IMR-90 (cell line): ENCODE results near the gene TCF12. TPM values are rescaled to one million over a fixed set of nuclear protein-coding genes. Genes with fewer than 3 reads are reported as not detected.

Source experiments
- ATAC-seq: fragments of 200-7000 bp; cut with Tn5 transposase; 2 replicates; pipeline ENCODE4 v1.9.1; 2020; ENCODE audit warnings: low read depth, mild to moderate bottlenecking, moderate library complexity
- BruUV-seq: library from RNA; stranded (reverse); fragments of 400-500 nt; replicated peaks from 2 replicates; lab custom pipeline; 2021; lab: Mats Ljungman, UMichigan
- CTCF ChIA-PET: fragments of 300-600 bp; formaldehyde crosslinking; extraction: SDS; loops from one replicate; lab custom pipeline; 2021; ENCODE audit warnings: antibody characterized with exemption; lab: Yijun Ruan, JAX
- POLR2A ChIA-PET: fragments of 300-600 bp; sonication (Branson Sonifier 250); formaldehyde crosslinking; loops from one replicate; lab custom pipeline; 2022; ENCODE audit warnings: antibody characterized with exemption; ENCODE audit not compliant: unreplicated experiment; lab: Charles Lee
- DNase-seq: peaks from one replicate; pipeline ENCODE4 v3.0.0; 2013
- H2AFZ ChIP-seq: replicated peaks from 2 replicates; pipeline ENCODE3; 2013; ENCODE audit warnings: low read length, mild to moderate bottlenecking; ENCODE audit not compliant: poor library complexity
- H2AK5ac ChIP-seq: 2 replicates; pipeline ENCODE4 v1.6.1; 2013; ENCODE audit warnings: low read depth, low read length, inconsistent platforms
- H2AK9ac ChIP-seq: replicated peaks from 2 replicates; pipeline ENCODE3; 2013; ENCODE audit warnings: mild to moderate bottlenecking, low read depth, low read length, moderate library complexity; ENCODE audit not compliant: poor library complexity
- H2BK120ac ChIP-seq: 2 replicates; pipeline ENCODE4 v1.6.1; 2013; ENCODE audit warnings: low read depth, low read length, inconsistent platforms
- H2BK15ac ChIP-seq: 3 replicates; pipeline ENCODE4 v1.6.1; 2013; ENCODE audit warnings: low read depth, low read length, inconsistent platforms
- H2BK20ac ChIP-seq: 2 replicates; pipeline ENCODE4 v1.6.1; 2013; ENCODE audit warnings: low read depth, mild to moderate bottlenecking, inconsistent platforms, low read length, moderate library complexity
- H2BK5ac ChIP-seq: 2 replicates; pipeline ENCODE4 v1.6.1; 2013; ENCODE audit warnings: mild to moderate bottlenecking, low read depth, low read length, inconsistent platforms; ENCODE audit not compliant: poor library complexity, severe bottlenecking
- H3K14ac ChIP-seq: replicated peaks from 2 replicates; pipeline ENCODE4 v1.6.1; 2013; ENCODE audit warnings: low read depth, low read length, inconsistent platforms
- H3K18ac ChIP-seq: 2 replicates; pipeline ENCODE4 v1.6.1; 2013; ENCODE audit warnings: low read depth, low read length, control low read depth
- H3K23ac ChIP-seq: 2 replicates; pipeline ENCODE4 v1.6.1; 2013; ENCODE audit warnings: low read depth, low read length, inconsistent platforms
- H3K27ac ChIP-seq: 2 replicates; pipeline ENCODE4 v1.5.1; 2013; ENCODE audit warnings: mild to moderate bottlenecking, control low read depth, low read length; ENCODE audit not compliant: insufficient read depth
- H3K27me3 ChIP-seq: 2 replicates; pipeline ENCODE4 v1.6.1; 2013; ENCODE audit warnings: low read length; ENCODE audit not compliant: control insufficient read depth, insufficient read depth
- H3K36me3 ChIP-seq: 2 replicates; pipeline ENCODE4 v1.6.1; 2013; ENCODE audit warnings: low read length, mixed read lengths; ENCODE audit not compliant: control insufficient read depth, insufficient read depth
- H3K4ac ChIP-seq: 2 replicates; pipeline ENCODE4 v1.6.1; 2013; ENCODE audit warnings: low read depth, low read length, inconsistent platforms
- H3K4me1 ChIP-seq: 2 replicates; pipeline ENCODE4 v1.6.1; 2013; ENCODE audit warnings: low read length, mixed read lengths; ENCODE audit not compliant: control insufficient read depth, insufficient read depth
- H3K4me2 ChIP-seq: 2 replicates; pipeline ENCODE4 v1.6.1; 2013; ENCODE audit warnings: low read depth, mild to moderate bottlenecking, control low read depth, low read length, moderate library complexity
- H3K4me3 ChIP-seq: 2 replicates; pipeline ENCODE4 v1.5.1; 2013; ENCODE audit warnings: low read depth, mild to moderate bottlenecking, control low read depth, low read length, moderate library complexity; ENCODE audit not compliant: insufficient read depth
- H3K56ac ChIP-seq: 2 replicates; pipeline ENCODE4 v1.6.1; 2013; ENCODE audit warnings: low read length, inconsistent platforms; ENCODE audit not compliant: insufficient read depth; ENCODE audit errors: extremely low read depth
- H3K79me1 ChIP-seq, 2 experiments: 2 replicates each; pipeline ENCODE4 v1.6.1; 2013; ENCODE audit warnings: low read length in 2 of 2, inconsistent platforms in 1 of 2, low read depth in 1 of 2
- H3K9ac ChIP-seq: 2 replicates; pipeline ENCODE4 v1.6.1; 2013; ENCODE audit warnings: low read depth, low read length, control low read depth
- H3K9me1 ChIP-seq: 2 replicates; pipeline ENCODE4 v1.6.1; 2013; ENCODE audit warnings: low read length, inconsistent platforms; ENCODE audit not compliant: insufficient read depth
- H3K9me3 ChIP-seq: 2 replicates; pipeline ENCODE4 v1.6.1; 2013; ENCODE audit warnings: low read length; ENCODE audit not compliant: control insufficient read depth, insufficient read depth
- H4K20me1 ChIP-seq: 2 replicates; pipeline ENCODE4 v1.6.1; 2013; ENCODE audit warnings: low read length, inconsistent platforms; ENCODE audit not compliant: insufficient read depth
- H4K5ac ChIP-seq: 2 replicates; pipeline ENCODE4 v1.6.1; 2013; ENCODE audit warnings: mild to moderate bottlenecking, low read depth, low read length, control low read depth
- H4K8ac ChIP-seq, 2 experiments: 2 replicates each; pipeline ENCODE4 v1.6.1; 2013; ENCODE audit warnings: low read depth in 2 of 2, low read length in 2 of 2, control low read depth in 1 of 2, inconsistent platforms in 1 of 2
- H4K91ac ChIP-seq: 2 replicates; pipeline ENCODE4 v1.6.1; 2013; ENCODE audit warnings: low read depth, low read length, inconsistent platforms; ENCODE audit not compliant: insufficient read depth
- BHLHE40 ChIP-seq: fragments of 150-350 bp; IDR thresholded peaks from 2 replicates; pipeline ENCODE4 v1.6.1; 2016; ENCODE audit warnings: mild to moderate bottlenecking, low read depth, low read length
- CEBPB ChIP-seq: IDR thresholded peaks from 2 replicates; pipeline ENCODE4 v1.6.1; 2012; ENCODE audit warnings: low read depth, low read length, improper control_type of control experiment
- CHD1 ChIP-seq: IDR thresholded peaks from 2 replicates; pipeline ENCODE4 v1.6.1; 2012; ENCODE audit warnings: low read depth, low read length, improper control_type of control experiment
- CTCF ChIP-seq: conservative IDR thresholded peaks from 2 replicates; pipeline ENCODE4 v1.5.1; 2012; ENCODE audit warnings: mild to moderate bottlenecking, low read depth, low read length, improper control_type of control experiment
- ELK1 ChIP-seq: fragments of 150-350 bp; IDR thresholded peaks from 2 replicates; pipeline ENCODE4 v1.6.1; 2016; ENCODE audit warnings: low read depth, mild to moderate bottlenecking, low read length, moderate library complexity, borderline replicate concordance
- FOS ChIP-seq: fragments of 150-350 bp; IDR thresholded peaks from 2 replicates; pipeline ENCODE4 v1.6.1; 2016; ENCODE audit warnings: low read depth, low read length
- MAFK ChIP-seq: IDR thresholded peaks from 2 replicates; pipeline ENCODE4 v1.6.1; 2012; ENCODE audit warnings: low read depth, low read length, improper control_type of control experiment
- MXI1 ChIP-seq: IDR thresholded peaks from 2 replicates; pipeline ENCODE4 v1.6.1; 2012; ENCODE audit warnings: low read depth, mild to moderate bottlenecking, low read length, moderate library complexity, borderline replicate concordance
- NFE2L2 ChIP-seq: fragments of 150-350 bp; IDR thresholded peaks from 2 replicates; pipeline ENCODE4 v1.6.1; 2016; ENCODE audit warnings: low read depth, mild to moderate bottlenecking, low read length
- POLR2A ChIP-seq: IDR thresholded peaks from 2 replicates; pipeline ENCODE4 v1.6.1; 2012; ENCODE audit warnings: mild to moderate bottlenecking, low read depth, low read length
- RAD21 ChIP-seq: IDR thresholded peaks from 2 replicates; pipeline ENCODE4 v1.6.1; 2012; ENCODE audit warnings: low read length, improper control_type of control experiment
- RFX5 ChIP-seq: IDR thresholded peaks from 2 replicates; pipeline ENCODE4 v1.8.0; 2012; ENCODE audit warnings: low read depth, mild to moderate bottlenecking, low read length, moderate library complexity
- SMC3 ChIP-seq: fragments of 150-350 bp; IDR thresholded peaks from 2 replicates; pipeline ENCODE4 v1.6.1; 2016; ENCODE audit warnings: low read depth, mild to moderate bottlenecking, antibody characterized with exemption, low read length, moderate library complexity
- WGBS, 2 experiments: methylation state at CpG; one replicate each; pipeline versions ENCODE4 v1.1.5 to v1.1.7; 2013; ENCODE audit warnings: missing lambda C conversion rate in 2 of 2; ENCODE audit not compliant: insufficient read length in 1 of 2; ENCODE audit errors: extremely low coverage in 2 of 2; 5-methylcytosine and 5-hydroxymethylcytosine counted together
- dilution Hi-C: fragments of 300-500 bp; cut with HindIII; formaldehyde crosslinking; loops from one replicate; pipeline ENCODE4 v1.14.3; 2018; ENCODE audit warnings: low sequenced_read_pairs; ENCODE audit not compliant: unreplicated experiment
- in situ Hi-C: fragments of 300-500 bp; cut with MboI; formaldehyde crosslinking; loops from 3 replicates; pipeline ENCODE4 v1.14.3; 2019; ENCODE audit warnings: low sequenced_read_pairs, inconsistent platforms, mixed read lengths
- intact Hi-C: fragments of 100-400 bp; cut with micrococcal nuclease; formaldehyde crosslinking; loops from 2 replicates; pipeline ENCODE4 v1.10.0; 2022
- polyA plus RNA-seq, 3 experiments: library from polyadenylated mRNA; depleted of rRNA; stranded (reverse); fragments of >200 nt; gene quantifications; 2 replicates each; pipeline ENCODE4 v1.2.3, GENCODE V29; 2012; ENCODE audit warnings: low replicate concordance in 1 of 3
- total RNA-seq: library from RNA; depleted of rRNA; stranded (reverse); fragments of >200 nt; gene quantifications from 2 replicates; pipeline ENCODE4 v1.2.3, GENCODE V29; 2012
- TF ChIP-seq, protein P1 (sequence below): fragments of 150-350 bp; IDR thresholded peaks from 2 replicates; pipeline ENCODE4 v1.6.1; 2017; ENCODE audit warnings: mild to moderate bottlenecking, antibody characterized with exemption, low read length, low read depth

The TCF12 gene
- total and polyA plus RNA-seq, 2 of the 4 experiments (the other 2 are of a cell fraction), result 79.4 to 160 TPM

DNA sequence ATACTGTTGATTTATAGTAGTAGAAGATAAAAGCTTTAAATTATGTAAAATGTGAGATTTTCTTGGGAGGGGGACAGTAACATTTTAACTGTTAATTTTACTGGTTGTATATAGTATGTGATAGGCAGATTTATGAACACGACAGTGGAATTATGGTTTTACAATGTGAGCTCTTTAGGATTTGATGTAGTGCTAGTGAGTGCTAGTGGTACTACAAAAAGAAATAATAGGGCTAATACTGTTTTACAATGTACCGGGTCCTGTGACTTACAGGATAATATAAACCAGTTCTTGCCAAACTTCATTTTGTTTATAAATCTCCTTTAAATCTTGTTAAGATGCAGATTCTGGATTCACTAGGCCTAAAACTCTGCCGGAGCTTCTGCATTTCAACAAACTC lies 165.7 kb downstream of the TCF12 start:
- CTCF ChIA-PET, result interaction anchor here (0.7 to 1.4 kb wide), 2 partner anchors 10 to 409 kb away, joined by 3 to 4 read pairs; no protein-coding TSS in a partner anchor
- intact Hi-C loops, result no loop called here
- POLR2A ChIA-PET, result no interaction called here

More for the DNA sequence above, 165.7 kb downstream of the TCF12 start:
- Histone ChIP-seq H4K91ac (no peak overlapping the region), H3K14ac (no peak overlapping the region), H2BK15ac (no peak overlapping the region), H2BK120ac (no peak overlapping the region), H2AK5ac (no peak overlapping the region), H3K23ac (no peak overlapping the region; the same call in 1 of the 2 replicates), H3K9me3 (no peaks in the 10 kb centered on the region), H2AK9ac (no peak overlapping the region), H3K4ac (no peak overlapping the region), H3K79me1 (peaks cover 27 to 70% of the 10 kb centered on the region in 2 experiments), H2BK5ac (no peak overlapping the region), H4K5ac (no peak overlapping the region), H3K9me1 (0 out of 2 replicates have a peak, but pooled peaks cover 3% of the 10 kb centered on the region), H3K4me2 (peak overlapping the region; percentile 17; the same call in 1 of the 2 replicates), H3K4me3 (no peak overlapping the region), H4K20me1 (peaks cover 14% of the 10 kb centered on the region; the same call in 1 of the 2 replicates), H3K27ac (no peak overlapping the region), H4K8ac (no peak overlapping the region), H2AFZ (no peak overlapping the region), H3K18ac (no peak overlapping the region), H2BK20ac (no peak overlapping the region), H3K36me3 (no peaks in the 10 kb centered on the region), H3K27me3 (no peaks in the 10 kb centered on the region), H3K56ac (no peak overlapping the region), H3K9ac (no peak overlapping the region), H3K4me1 (no peaks in the 10 kb centered on the region; the same call in 1 of the 2 replicates)
- dilution Hi-C loops (no loop called here), in situ Hi-C loops (no loop called here)
- no TSS peak for BruUV-seq
- no CpG with 5 or more reads among the region's 3 CpGs for WGBS, 2 experiments
- peak; percentile 32 for DNase-seq
- TF ChIP-seq BHLHE40 (no peak), CEBPB (no peak), CHD1 (no peak), RFX5 (no peak), SMC3 (no peak), RAD21 (no peak), MXI1 (no peak), ELK1 (no peak), FOS (no peak), CTCF (no peak), POLR2A (no peak), MAFK (no peak), NFE2L2 (no peak)
- TF ChIP-seq, protein P1, sequence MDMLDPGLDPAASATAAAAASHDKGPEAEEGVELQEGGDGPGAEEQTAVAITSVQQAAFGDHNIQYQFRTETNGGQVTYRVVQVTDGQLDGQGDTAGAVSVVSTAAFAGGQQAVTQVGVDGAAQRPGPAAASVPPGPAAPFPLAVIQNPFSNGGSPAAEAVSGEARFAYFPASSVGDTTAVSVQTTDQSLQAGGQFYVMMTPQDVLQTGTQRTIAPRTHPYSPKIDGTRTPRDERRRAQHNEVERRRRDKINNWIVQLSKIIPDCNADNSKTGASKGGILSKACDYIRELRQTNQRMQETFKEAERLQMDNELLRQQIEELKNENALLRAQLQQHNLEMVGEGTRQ, result no peak
- peak; percentile 51 for ATAC-seq
